Central memory CD8-positive, alpha-beta T cell (primary cell): ENCODE data around the gene CBY1.
A peak's percentile ranks its signal among the peaks of the same experiment; 100 is the strongest.
"Not testable (repeated sequence)": the region's sequence is repeated elsewhere in the genome, so short reads cannot be mapped to it uniquely, and the experiment has no call there.

Source experiments
- ATAC-seq: fragments of 150-1000 bp; cut with Tn5 transposase; replicated peaks from 2 replicates; pipeline ENCODE4 v1.10.0; 2022; ENCODE audit warnings: mild to moderate bottlenecking, moderate FRiP score, moderate number of reproducible peaks; ENCODE audit not compliant: poor library complexity, severe bottlenecking; ENCODE audit errors: extremely low read depth
- DNase-seq, 2 donors: peaks; one replicate each; pipeline ENCODE4 v3.0.0; 2021; ENCODE audit warnings: low spot score in 2 of 2
- H3K27ac Mint-ChIP-seq: one replicate; pipeline ENCODE4 v1.8.0; 2022; ENCODE audit warnings: low read depth, mild to moderate bottlenecking, moderate library complexity, mixed read lengths
- H3K27me3 Mint-ChIP-seq: one replicate; pipeline ENCODE4 v1.8.0; 2022; ENCODE audit warnings: mixed read lengths
- H3K36me3 Mint-ChIP-seq: one replicate; pipeline ENCODE4 v1.8.0; 2022; ENCODE audit warnings: mild to moderate bottlenecking, moderate library complexity, mixed read lengths; ENCODE audit not compliant: insufficient read depth
- H3K4me1 Mint-ChIP-seq: one replicate; pipeline ENCODE4 v1.8.0; 2022; ENCODE audit warnings: mixed read lengths
- H3K4me3 Mint-ChIP-seq: one replicate; pipeline ENCODE4 v1.8.0; 2022; ENCODE audit warnings: mild to moderate bottlenecking, moderate library complexity, mixed read lengths
- H3K9me3 Mint-ChIP-seq: one replicate; pipeline ENCODE4 v1.8.0; 2022; ENCODE audit warnings: mixed read lengths

The CBY1 gene

DNA sequence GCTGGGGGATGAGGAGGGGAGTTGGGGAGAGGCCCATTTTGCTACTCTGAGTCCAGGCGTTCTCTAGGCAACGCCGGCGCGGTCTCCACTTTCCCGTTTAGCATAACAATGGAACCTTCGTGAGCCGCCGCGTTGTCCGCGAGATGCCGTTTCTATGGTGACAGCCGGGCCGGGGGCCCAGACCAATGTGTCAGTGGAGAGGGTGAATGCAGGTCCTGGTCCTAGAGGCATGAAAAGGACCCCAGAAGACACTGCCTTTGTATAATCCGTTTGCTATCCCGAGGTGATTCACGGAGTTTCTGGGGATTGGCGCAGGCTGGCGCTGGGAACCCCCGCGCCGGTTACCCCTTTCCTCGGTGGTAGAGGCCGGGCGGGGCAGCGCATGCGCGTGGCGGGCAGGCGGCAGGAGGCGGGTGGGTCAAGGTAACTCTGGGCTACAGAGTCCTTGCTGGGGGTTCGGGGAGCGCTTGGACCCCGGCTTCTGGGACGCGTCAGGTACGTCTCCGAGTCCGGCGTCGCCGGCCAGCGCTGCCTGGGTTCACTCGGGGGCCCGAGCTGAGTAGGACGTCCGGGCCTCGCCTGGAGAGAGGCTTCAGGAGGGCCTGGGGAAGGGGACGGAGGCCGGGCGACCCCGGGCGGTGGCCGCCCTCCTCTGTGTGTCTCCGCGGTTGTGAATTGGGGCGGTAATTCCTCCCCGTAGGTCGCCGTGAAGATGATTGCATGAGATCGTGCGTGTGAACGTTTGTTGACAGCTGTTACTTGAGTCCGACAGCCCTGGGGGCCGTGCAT lies at the start of gene CBY1, which contains the start of gene FAM227A:
CBY1 (plus strand) TSS at position 383 of the 789 bp plus-strand sequence. CDS start 11,417 bp downstream, outside the sequence.
FAM227A (minus strand) TSS at position 137 of the 789 bp plus-strand sequence. CDS start 6,224 bp downstream, outside the sequence.
- Mint-ChIP-seq H3K9me3 (no peaks in the 10 kb centered on the region), H3K27ac (peak within 1 kb of the TSS; percentile 99), H3K4me1 (peaks cover 14% of the 10 kb centered on the region), H3K36me3 (peaks cover 9% of the 10 kb centered on the region), H3K4me3 (peak within 1 kb of the TSS; percentile 94), H3K27me3 (no peaks in the 10 kb centered on the region)
- ATAC-seq (peak; percentile 80), DNase-seq (peak; percentile 82 to 87)

GRCh38 chr22:38607680-38608079 lies 48.8 kb upstream of the CBY1 start:
- Mint-ChIP-seq H3K4me1 (no peaks in the 10 kb centered on the region), H3K27me3 (peaks cover 9% of the 10 kb centered on the region), H3K36me3 (peaks cover 1% of the 10 kb centered on the region), H3K9me3 (no peaks in the 10 kb centered on the region), H3K4me3 (no peak overlapping the region), H3K27ac (no peak overlapping the region)
- no peak for DNase-seq
- no peak for ATAC-seq

DNA sequence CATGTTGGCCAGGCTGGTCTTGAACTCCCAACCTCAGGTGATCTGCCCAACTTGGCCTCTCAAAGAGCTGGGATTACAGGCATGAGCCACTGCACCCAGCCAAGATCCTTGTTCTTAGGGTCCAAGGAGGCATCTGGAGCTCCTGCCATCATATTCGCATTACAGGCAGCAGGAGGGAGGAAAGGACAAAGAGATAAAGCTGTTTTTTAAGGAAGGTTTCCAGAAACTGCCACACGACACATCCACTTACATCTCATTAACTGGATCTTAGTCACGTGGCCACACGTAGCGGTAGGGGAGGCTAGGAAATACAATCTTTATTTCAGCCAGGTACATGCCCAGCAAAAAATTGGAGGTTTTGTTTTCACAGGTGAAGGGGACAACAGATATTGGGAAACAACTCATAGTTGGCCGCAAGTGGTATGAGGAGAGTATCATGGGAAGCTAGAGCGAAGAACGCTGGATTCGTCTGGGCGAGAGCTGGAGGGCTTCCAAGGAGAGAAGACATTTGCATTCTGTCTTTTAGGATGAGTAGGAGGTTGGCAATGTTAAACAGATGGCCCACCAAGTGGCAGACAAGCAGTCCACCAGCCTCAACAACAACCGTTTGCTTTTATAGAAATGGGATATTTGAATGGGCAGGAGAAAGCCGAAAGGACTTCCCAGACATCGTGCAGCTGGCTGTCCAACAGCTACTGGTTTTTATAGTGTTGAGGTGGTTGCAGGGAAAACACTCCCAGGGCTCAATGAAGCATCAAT lies 47.3 kb upstream of the CBY1 start:
- no peak overlapping the region for H3K27ac Mint-ChIP-seq
- no peak for DNase-seq
- no peaks in the 10 kb centered on the region for H3K9me3 Mint-ChIP-seq
- ATAC-seq: no peak
- H3K4me1 Mint-ChIP-seq: no peaks in the 10 kb centered on the region
- no peak overlapping the region for H3K4me3 Mint-ChIP-seq
- H3K36me3 Mint-ChIP-seq: no peaks in the 10 kb centered on the region
- H3K27me3 Mint-ChIP-seq: peaks cover 9% of the 10 kb centered on the region

GRCh38 chr22:38610234-38610633 lies 46.2 kb upstream of the CBY1 start:
- Mint-ChIP-seq H3K27ac (no peak overlapping the region), H3K27me3 (peaks cover 17% of the 10 kb centered on the region), H3K4me1 (no peaks in the 10 kb centered on the region), H3K9me3 (no peaks in the 10 kb centered on the region), H3K36me3 (no peaks in the 10 kb centered on the region), H3K4me3 (no peak overlapping the region)
- no peak for ATAC-seq
- DNase-seq: no peak

DNA sequence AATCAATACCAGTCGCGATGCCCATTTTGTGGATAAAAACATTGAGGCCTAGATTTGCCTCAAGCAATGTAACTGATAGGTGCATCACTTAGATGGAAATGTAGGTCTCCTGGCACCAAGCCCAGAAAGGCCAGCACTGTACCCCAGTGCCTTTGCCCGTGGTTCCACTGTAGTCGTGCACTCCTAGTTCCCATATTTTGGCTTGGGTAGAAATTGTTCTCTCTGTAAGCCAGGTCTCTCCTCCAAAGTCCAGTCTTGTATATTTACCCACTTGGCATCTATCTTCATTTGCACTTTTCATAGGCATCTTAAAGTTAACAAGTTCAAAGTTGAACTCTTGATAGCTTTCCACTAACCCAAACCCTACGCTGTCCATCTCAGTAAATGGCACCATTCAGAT lies 44.9 kb upstream of the CBY1 start:
- Mint-ChIP-seq H3K36me3 (no peaks in the 10 kb centered on the region), H3K27me3 (peaks cover 30% of the 10 kb centered on the region), H3K4me1 (no peaks in the 10 kb centered on the region), H3K9me3 (no peaks in the 10 kb centered on the region), H3K27ac (no peak overlapping the region), H3K4me3 (no peak overlapping the region)
- ATAC-seq (no peak), DNase-seq (no peak)

- peaks cover 39% of the 10 kb centered on the region for H3K27me3 Mint-ChIP-seq
- no peak for ATAC-seq
Measured at GRCh38 chr22:38612217-38613006, 44.0 kb upstream of the CBY1 start.

DNA sequence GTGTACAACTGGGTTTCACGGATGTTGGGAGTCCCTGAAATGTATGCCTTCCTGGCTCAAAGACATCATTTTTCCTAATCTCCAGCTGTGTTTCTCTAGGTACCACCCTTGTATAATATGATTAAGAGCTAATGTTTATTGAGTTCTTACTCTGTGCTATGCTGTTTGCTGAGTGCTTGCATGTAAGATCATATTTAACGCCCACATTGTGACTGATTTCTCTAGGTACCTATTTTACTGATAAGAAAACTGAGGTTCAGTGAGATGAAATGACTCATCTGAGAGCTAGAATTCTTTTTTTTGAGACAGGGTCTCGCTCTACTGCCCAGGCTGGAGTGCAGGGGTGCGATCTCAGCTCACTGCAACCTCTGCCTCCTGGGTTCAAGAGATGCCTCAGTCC lies 42.9 kb upstream of the CBY1 start:
- Mint-ChIP-seq H3K27ac (no peak overlapping the region), H3K27me3 (peaks cover 50% of the 10 kb centered on the region), H3K4me3 (no peak overlapping the region), H3K4me1 (no peaks in the 10 kb centered on the region), H3K36me3 (no peaks in the 10 kb centered on the region), H3K9me3 (no peaks in the 10 kb centered on the region)
- DNase-seq (no peak), ATAC-seq (no peak)

More at GRCh38 chr22:38612217-38613006, 44.0 kb upstream of the CBY1 start:
- Mint-ChIP-seq H3K27ac (no peak overlapping the region), H3K9me3 (no peaks in the 10 kb centered on the region), H3K4me3 (no peak overlapping the region), H3K4me1 (no peaks in the 10 kb centered on the region), H3K36me3 (no peaks in the 10 kb centered on the region)
- DNase-seq: no peak

- Mint-ChIP-seq H3K27ac (no peak overlapping the region), H3K36me3 (no peaks in the 10 kb centered on the region), H3K27me3 (peaks cover 50% of the 10 kb centered on the region), H3K9me3 (no peaks in the 10 kb centered on the region), H3K4me1 (no peaks in the 10 kb centered on the region), H3K4me3 (no peak overlapping the region)
- DNase-seq: no peak
- ATAC-seq: no peak
Measured at GRCh38 chr22:38614332-38615063, 41.9 kb upstream of the CBY1 start.

GRCh38 chr22:38615064-38615405 lies 41.4 kb upstream of the CBY1 start:
- not testable (repeated sequence) for ATAC-seq, H3K27ac Mint-ChIP-seq, DNase-seq

DNA sequence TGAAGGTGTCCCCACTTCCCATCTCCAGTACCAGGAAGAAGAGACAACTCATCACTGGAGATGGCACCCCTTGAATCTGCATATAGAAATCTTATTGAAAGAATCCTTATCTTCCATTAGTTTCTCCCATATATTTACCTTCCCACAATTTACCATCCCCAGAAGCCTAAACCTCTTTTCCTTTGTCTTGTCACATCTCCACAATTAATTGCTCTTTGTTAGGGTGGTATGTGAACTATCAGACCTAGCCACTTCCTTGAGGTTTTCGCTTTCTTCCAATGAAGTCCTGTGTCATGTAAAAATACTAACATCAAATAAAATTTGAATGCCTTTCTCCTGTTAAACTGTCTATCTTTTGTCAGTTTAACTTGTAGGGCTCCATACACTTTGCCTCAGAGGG lies 38.2 kb upstream of the CBY1 start:
- H3K4me1 Mint-ChIP-seq: no peaks in the 10 kb centered on the region
- no peaks in the 10 kb centered on the region for H3K36me3 Mint-ChIP-seq
- peaks cover 58% of the 10 kb centered on the region for H3K27me3 Mint-ChIP-seq
- ATAC-seq (no peak), DNase-seq (no peak)
- no peak overlapping the region for H3K4me3 Mint-ChIP-seq
- no peak overlapping the region for H3K27ac Mint-ChIP-seq
- no peaks in the 10 kb centered on the region for H3K9me3 Mint-ChIP-seq

More at GRCh38 chr22:38615064-38615405, 41.4 kb upstream of the CBY1 start:
- H3K4me3 Mint-ChIP-seq, H3K36me3 Mint-ChIP-seq, H3K9me3 Mint-ChIP-seq, H3K4me1 Mint-ChIP-seq: not testable (repeated sequence)
- H3K27me3 Mint-ChIP-seq: peaks cover 56% of the 10 kb centered on the region

- DNase-seq: no peak
- Mint-ChIP-seq H3K27ac (no peak overlapping the region), H3K9me3 (no peaks in the 10 kb centered on the region), H3K27me3 (peaks cover 58% of the 10 kb centered on the region), H3K36me3 (no peaks in the 10 kb centered on the region), H3K4me3 (no peak overlapping the region), H3K4me1 (no peaks in the 10 kb centered on the region)
- no peak for ATAC-seq
Measured at GRCh38 chr22:38618682-38619081, 37.8 kb upstream of the CBY1 start.

- Mint-ChIP-seq H3K4me1 (no peaks in the 10 kb centered on the region), H3K36me3 (no peaks in the 10 kb centered on the region), H3K4me3 (no peak overlapping the region), H3K27ac (no peak overlapping the region), H3K9me3 (no peaks in the 10 kb centered on the region), H3K27me3 (peaks cover 20% of the 10 kb centered on the region)
- DNase-seq: no peak
- ATAC-seq: no peak
Measured at GRCh38 chr22:38623351-38623750, 33.1 kb upstream of the CBY1 start.
